Measurements from ENCODE around the gene LDLRAP1. TPM values are rescaled to one million over a fixed set of nuclear protein-coding genes. Genes with fewer than 3 reads are reported as not detected.
A peak's percentile ranks its signal among the peaks of the same experiment; 100 is the strongest.

The LDLRAP1 gene
- total RNA-seq = 10 to 100 TPM in 1 of 2 donors, 1 to 10 TPM in 1; 5.2 to 17.8 TPM
- 10 to 100 TPM; 11.3 to 15.2 TPM for polyA plus RNA-seq

- peaks cover 7 to 24% (median 14%) of the 10 kb centered on the region in 4 donors for H3K4me1 ChIP-seq (ENCODE audit: control insufficient read depth in 4 of 4, insufficient read depth in 4 of 4, low read length in 3 of 4)
- peak within 1 kb of the TSS; percentile 73 to 79 for H3K27ac ChIP-seq (ENCODE audit: low read depth in 1 of 2, low read length in 2 of 2)
- no peaks in the 10 kb centered on the region for H3K36me3 ChIP-seq (ENCODE audit: control insufficient read depth in 4 of 4, insufficient read depth in 3 of 4, low read depth in 1 of 4, low read length in 3 of 4)
- H3K9me3 ChIP-seq (ENCODE audit: control insufficient read depth in 4 of 4, low read length in 3 of 4) = no peaks in the 10 kb centered on the region
- under 1% methylated on average over 99 of the region's 99 CpGs for WGBS
- peak; percentile 81 for DNase-seq (ENCODE audit: low spot score)
- H3K9ac ChIP-seq (ENCODE audit: low read depth in 1 of 2, low read length in 2 of 2) = peak within 1 kb of the TSS; percentile 49 to 60
- H3K27me3 ChIP-seq (ENCODE audit: control insufficient read depth in 4 of 4, insufficient read depth in 4 of 4, low read length in 3 of 4) = no peaks in the 10 kb centered on the region
- peak within 1 kb of the TSS; percentile 65 to 70 (median 69) for H3K4me3 ChIP-seq (ENCODE audit: low read depth in 1 of 3, low read length in 3 of 3)
- no peak for TF ChIP-seq ATF3 (IDR thresholded peaks at IDR 0.05)
- TF ChIP-seq RXRA (IDR thresholded peaks at IDR 0.05) = no peak
- no peak for TF ChIP-seq FOXA1 (IDR thresholded peaks at IDR 0.05)
- no peak for TF ChIP-seq NR2F2 (IDR thresholded peaks at IDR 0.05)
- TF ChIP-seq EGR1 (IDR thresholded peaks at IDR 0.05; ENCODE audit: low read depth in 2 of 2) = no peak
- peak in 1 of 2 donors; percentile 5 for TF ChIP-seq RAD21 (IDR thresholded peaks at IDR 0.05)
These were observed at the start of gene LDLRAP1 for GRCh38 chr1:25543425-25544242. LDLRAP1 (plus strand) TSS chr1:25543606; CDS start chr1:25543699, 93 bp downstream.

GRCh38 chr1:25494952-25495351 is 48.5 kb upstream of the LDLRAP1 start:
- peaks cover 5 to 48% (median 44%) of the 10 kb centered on the region in 4 donors for H3K36me3 ChIP-seq (ENCODE audit: control insufficient read depth in 4 of 4, insufficient read depth in 3 of 4, low read depth in 1 of 4, low read length in 3 of 4)
- H3K4me3 ChIP-seq (ENCODE audit: low read depth in 1 of 3, low read length in 3 of 3) = no peak overlapping the region
- H3K27me3 ChIP-seq (ENCODE audit: control insufficient read depth in 4 of 4, insufficient read depth in 4 of 4, low read length in 3 of 4) = no peaks in the 10 kb centered on the region
- DNase-seq (ENCODE audit: low spot score) = no peak
- peaks cover 0 to 13% (median 12%) of the 10 kb centered on the region in 4 donors for H3K4me1 ChIP-seq (ENCODE audit: control insufficient read depth in 4 of 4, insufficient read depth in 4 of 4, low read length in 3 of 4)
- no peaks in the 10 kb centered on the region for H3K9me3 ChIP-seq (ENCODE audit: control insufficient read depth in 4 of 4, low read length in 3 of 4)
- WGBS = 62% methylated on average over 3 of the region's 3 CpGs
- H3K9ac ChIP-seq (ENCODE audit: low read depth in 1 of 2, low read length in 2 of 2) = no peak overlapping the region
- H3K27ac ChIP-seq (ENCODE audit: low read depth in 1 of 2, low read length in 2 of 2) = no peak overlapping the region
- TF ChIP-seq SP1 (IDR thresholded peaks at IDR 0.05) = no peak
- TF ChIP-seq JUND (IDR thresholded peaks at IDR 0.05) = no peak
- TF ChIP-seq FOXA2 (IDR thresholded peaks at IDR 0.05) = no peak
- TF ChIP-seq NR2F2 (IDR thresholded peaks at IDR 0.05) = no peak

- Histone ChIP-seq H3K27ac (ENCODE audit: low read depth in 1 of 2, low read length in 2 of 2) (no peak overlapping the region), H3K27me3 (ENCODE audit: control insufficient read depth in 4 of 4, insufficient read depth in 4 of 4, low read length in 3 of 4) (no peaks in the 10 kb centered on the region), H3K4me1 (ENCODE audit: control insufficient read depth in 4 of 4, insufficient read depth in 4 of 4, low read length in 3 of 4) (peaks cover 0 to 7% (median 0%) of the 10 kb centered on the region in 4 donors), H3K36me3 (ENCODE audit: control insufficient read depth in 4 of 4, insufficient read depth in 3 of 4, low read depth in 1 of 4, low read length in 3 of 4) (peaks cover 0 to 30% (median 18%) of the 10 kb centered on the region in 4 donors), H3K9me3 (ENCODE audit: control insufficient read depth in 4 of 4, low read length in 3 of 4) (no peaks in the 10 kb centered on the region), H3K4me3 (ENCODE audit: low read depth in 1 of 3, low read length in 3 of 3) (no peak overlapping the region), H3K9ac (ENCODE audit: low read depth in 1 of 2, low read length in 2 of 2) (no peak overlapping the region)
- DNase-seq (ENCODE audit: low spot score) = no peak
- no peak for TF ChIP-seq RXRA (IDR thresholded peaks at IDR 0.05)
- no peak for TF ChIP-seq HNF4G (IDR thresholded peaks at IDR 0.05)
- no peak for TF ChIP-seq ATF3 (IDR thresholded peaks at IDR 0.05)
- TF ChIP-seq SP1 (IDR thresholded peaks at IDR 0.05) = no peak
- TF ChIP-seq GABPA (IDR thresholded peaks at IDR 0.05 in 1 of 2, conservative IDR thresholded peaks at IDR 0.05 in 1 of 2) = no peak
- no peak for TF ChIP-seq FOXA2 (IDR thresholded peaks at IDR 0.05)
- TF ChIP-seq FOXA1 (IDR thresholded peaks at IDR 0.05) = no peak
- WGBS = 89% methylated on average over 1 of the region's 1 CpG
These were observed 42.7 kb upstream of the LDLRAP1 start for GRCh38 chr1:25500694-25501093.

All from liver (tissue), 9 donors.